ENCODE data around the gene TBC1D7.

The TBC1D7 gene

DNA sequence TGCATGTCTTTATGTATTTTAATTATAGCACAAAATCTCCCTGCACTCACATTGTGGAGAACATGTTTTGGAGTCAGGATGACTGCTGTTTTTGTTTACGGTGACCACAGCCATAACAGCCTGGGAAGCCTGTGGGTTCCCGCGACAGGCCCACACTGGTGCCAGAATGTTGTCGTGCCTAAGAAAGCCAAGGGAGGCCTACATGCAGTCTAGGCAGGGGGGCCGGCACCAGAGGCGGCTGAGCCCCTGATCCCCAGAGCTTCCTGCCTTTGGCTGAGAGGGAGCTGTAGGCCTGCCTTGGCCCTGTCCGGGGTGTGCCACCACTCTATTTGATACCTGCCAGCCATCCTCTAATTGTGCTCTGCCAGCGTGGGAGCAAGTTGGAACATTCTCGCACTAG, 46.7 kb downstream of the TBC1D7 start:
- H3K9ac ChIP-seq (ENCODE audit: low read length) = no peak overlapping the region
- no peaks in the 10 kb centered on the region for H3K9me2 ChIP-seq (replicated peaks; ENCODE audit: insufficient read depth, low read length)
- no peaks in the 10 kb centered on the region for H3K79me2 ChIP-seq (ENCODE audit: insufficient read depth, low read length)
- TF ChIP-seq, protein P1, sequence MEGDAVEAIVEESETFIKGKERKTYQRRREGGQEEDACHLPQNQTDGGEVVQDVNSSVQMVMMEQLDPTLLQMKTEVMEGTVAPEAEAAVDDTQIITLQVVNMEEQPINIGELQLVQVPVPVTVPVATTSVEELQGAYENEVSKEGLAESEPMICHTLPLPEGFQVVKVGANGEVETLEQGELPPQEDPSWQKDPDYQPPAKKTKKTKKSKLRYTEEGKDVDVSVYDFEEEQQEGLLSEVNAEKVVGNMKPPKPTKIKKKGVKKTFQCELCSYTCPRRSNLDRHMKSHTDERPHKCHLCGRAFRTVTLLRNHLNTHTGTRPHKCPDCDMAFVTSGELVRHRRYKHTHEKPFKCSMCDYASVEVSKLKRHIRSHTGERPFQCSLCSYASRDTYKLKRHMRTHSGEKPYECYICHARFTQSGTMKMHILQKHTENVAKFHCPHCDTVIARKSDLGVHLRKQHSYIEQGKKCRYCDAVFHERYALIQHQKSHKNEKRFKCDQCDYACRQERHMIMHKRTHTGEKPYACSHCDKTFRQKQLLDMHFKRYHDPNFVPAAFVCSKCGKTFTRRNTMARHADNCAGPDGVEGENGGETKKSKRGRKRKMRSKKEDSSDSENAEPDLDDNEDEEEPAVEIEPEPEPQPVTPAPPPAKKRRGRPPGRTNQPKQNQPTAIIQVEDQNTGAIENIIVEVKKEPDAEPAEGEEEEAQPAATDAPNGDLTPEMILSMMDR (IDR thresholded peaks at IDR 0.05; ENCODE audit: insufficient read depth, low read length, poor library complexity, severe bottlenecking) = no peak
- H3K27me3 ChIP-seq (ENCODE audit: low read length) = no peaks in the 10 kb centered on the region
- H3K4me3 ChIP-seq (ENCODE audit: insufficient read depth, low read length, poor library complexity, severe bottlenecking) = no peak overlapping the region
- H2AFZ ChIP-seq (ENCODE audit: low read depth, low read length, severe bottlenecking) = no peak overlapping the region
- peaks cover 4% of the 10 kb centered on the region; the same call in 1 of the 2 replicates for H3K36me3 ChIP-seq (ENCODE audit: low read length)
- H3K27ac ChIP-seq (ENCODE audit: low read depth, low read length) = no peak overlapping the region
- H3K4me2 ChIP-seq (ENCODE audit: low read depth, low read length, poor library complexity, severe bottlenecking) = no peak overlapping the region
- no peaks in the 10 kb centered on the region for H3F3A ChIP-seq (ENCODE audit: insufficient read depth)
- no peaks in the 10 kb centered on the region for H4K20me1 ChIP-seq (ENCODE audit: low read depth, low read length)
- no peaks in the 10 kb centered on the region for H3K9me3 ChIP-seq (ENCODE audit: insufficient read depth, low read length)

DNA sequence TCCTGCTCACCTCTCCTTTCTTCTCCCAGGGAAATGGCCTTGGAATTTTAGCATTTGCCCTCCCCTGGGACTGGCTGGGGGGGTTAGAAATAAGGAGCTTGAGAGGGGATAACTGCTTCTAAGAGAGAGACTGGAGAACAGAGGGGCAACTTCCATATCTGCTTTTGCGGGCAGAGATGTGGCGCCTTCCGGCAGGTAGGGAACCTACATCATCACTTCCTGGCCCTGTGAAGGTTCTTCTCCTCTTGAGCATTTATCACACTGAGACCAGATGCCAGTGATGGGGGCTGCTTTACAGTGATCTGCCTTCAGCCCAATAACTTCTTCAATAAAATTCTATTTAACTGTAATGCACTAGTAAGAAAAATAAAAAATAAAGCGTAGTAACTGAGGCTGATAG, 48.1 kb downstream of the TBC1D7 start:
- no peak overlapping the region for H3K27ac ChIP-seq (ENCODE audit: low read depth, low read length)
- no peak for TF ChIP-seq EZH2phosphoT487 (conservative IDR thresholded peaks at IDR 0.05; ENCODE audit: low read length)
- TF ChIP-seq, protein P1 (IDR thresholded peaks at IDR 0.05; ENCODE audit: insufficient read depth, low read length, poor library complexity, severe bottlenecking) = no peak
- H4K20me1 ChIP-seq (ENCODE audit: low read depth, low read length) = no peaks in the 10 kb centered on the region
- H3K9ac ChIP-seq (ENCODE audit: low read length) = no peak overlapping the region
- no peaks in the 10 kb centered on the region for H3K9me2 ChIP-seq (replicated peaks; ENCODE audit: insufficient read depth, low read length)
- H3F3A ChIP-seq (ENCODE audit: insufficient read depth) = no peaks in the 10 kb centered on the region
- H3K9me3 ChIP-seq (ENCODE audit: insufficient read depth, low read length) = no peaks in the 10 kb centered on the region
- no peaks in the 10 kb centered on the region for H3K36me3 ChIP-seq (ENCODE audit: low read length)
- no peak overlapping the region for H2AFZ ChIP-seq (ENCODE audit: low read depth, low read length, severe bottlenecking)
- H3K4me3 ChIP-seq (ENCODE audit: insufficient read depth, low read length, poor library complexity, severe bottlenecking) = no peak overlapping the region
- no peaks in the 10 kb centered on the region for H3K27me3 ChIP-seq (ENCODE audit: low read length)
- no peaks in the 10 kb centered on the region for H3K79me2 ChIP-seq (ENCODE audit: insufficient read depth, low read length)
- no peak overlapping the region for H3K4me2 ChIP-seq (ENCODE audit: low read depth, low read length, poor library complexity, severe bottlenecking)

DNA sequence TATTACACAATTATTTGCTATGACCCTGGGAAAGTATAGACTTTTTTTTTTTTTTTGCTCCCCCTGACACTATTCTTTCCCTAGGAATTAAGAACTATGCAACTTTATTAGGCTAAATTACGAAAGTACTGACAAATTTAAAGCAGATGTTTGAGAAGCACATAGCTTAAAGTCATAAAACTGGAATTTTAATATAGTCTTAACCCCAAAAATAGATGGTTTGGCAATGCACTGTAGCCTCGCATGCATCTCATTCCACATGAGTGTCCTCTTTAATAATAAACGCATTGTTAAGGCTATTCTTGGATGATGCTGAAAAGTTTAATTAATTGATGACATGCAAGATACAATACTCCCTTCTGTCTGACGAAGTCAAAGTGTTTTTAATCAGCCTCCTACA, 49.3 kb downstream of the TBC1D7 start:
- Histone ChIP-seq H2AFZ (ENCODE audit: low read depth, low read length, severe bottlenecking) (no peak overlapping the region), H3K27me3 (ENCODE audit: low read length) (no peaks in the 10 kb centered on the region), H4K20me1 (ENCODE audit: low read depth, low read length) (no peaks in the 10 kb centered on the region), H3K27ac (ENCODE audit: low read depth, low read length) (no peak overlapping the region), H3K9ac (ENCODE audit: low read length) (no peak overlapping the region), H3K4me3 (ENCODE audit: insufficient read depth, low read length, poor library complexity, severe bottlenecking) (no peak overlapping the region), H3F3A (ENCODE audit: insufficient read depth) (peaks cover 8% of the 10 kb centered on the region; the same call in 1 of the 2 replicates), H3K9me3 (ENCODE audit: insufficient read depth, low read length) (no peaks in the 10 kb centered on the region), H3K36me3 (ENCODE audit: low read length) (no peaks in the 10 kb centered on the region), H3K9me2 (replicated peaks; ENCODE audit: insufficient read depth, low read length) (no peaks in the 10 kb centered on the region), H3K4me2 (ENCODE audit: low read depth, low read length, poor library complexity, severe bottlenecking) (no peak overlapping the region), H3K79me2 (ENCODE audit: insufficient read depth, low read length) (no peaks in the 10 kb centered on the region; the same call in 1 of the 2 replicates)
- TF ChIP-seq EZH2phosphoT487 (conservative IDR thresholded peaks at IDR 0.05; ENCODE audit: low read length) = no peak
- TF ChIP-seq, protein P1 (IDR thresholded peaks at IDR 0.05; ENCODE audit: insufficient read depth, low read length, poor library complexity, severe bottlenecking) = no peak

Data from SU-DHL-6 (cell line).